Left lobe of liver (tissue), 2 donors: ENCODE data around the gene CYP4F2. TPM values are rescaled to one million over a fixed set of nuclear protein-coding genes. Genes with fewer than 3 reads are reported as not detected.
"Not testable (repeated sequence)": the region's sequence is repeated elsewhere in the genome, so short reads cannot be mapped to it uniquely, and the experiment has no call there.

Experiments used
- ATAC-seq: fragments of 200-7000 bp; cut with Tn5 transposase; one replicate; pipeline ENCODE4 v1.9.1; 2020; ENCODE audit warnings: mild to moderate bottlenecking, moderate library complexity
- DNase-seq: peaks from one replicate; pipeline ENCODE4 v3.0.0-alpha.2; 2020; ENCODE audit warnings: low spot score
- total RNA-seq: library from RNA; stranded (reverse); gene quantifications from one replicate; pipeline ENCODE4 v1.2.1, GENCODE V29; 2021
- donor health status: DM: no; HTN: no; CAD: no; lungs with moderate emphysema.
- donor health status: DM: no; HTN: yes; CAD: no.

The CYP4F2 gene
- total RNA-seq, 1 donor from 2014 or later, result 228 TPM

- ATAC-seq (no peak), DNase-seq (no peak)
Measured at GRCh38 chr19:15862444-15862843, 35.4 kb downstream of the CYP4F2 start.

GRCh38 chr19:15860522-15860921 lies 37.4 kb downstream of the CYP4F2 start:
- no peak for DNase-seq
- no peak for ATAC-seq

- ATAC-seq, result no peak
- no peak for DNase-seq
Measured at GRCh38 chr19:15859187-15859586, 38.7 kb downstream of the CYP4F2 start.

DNA sequence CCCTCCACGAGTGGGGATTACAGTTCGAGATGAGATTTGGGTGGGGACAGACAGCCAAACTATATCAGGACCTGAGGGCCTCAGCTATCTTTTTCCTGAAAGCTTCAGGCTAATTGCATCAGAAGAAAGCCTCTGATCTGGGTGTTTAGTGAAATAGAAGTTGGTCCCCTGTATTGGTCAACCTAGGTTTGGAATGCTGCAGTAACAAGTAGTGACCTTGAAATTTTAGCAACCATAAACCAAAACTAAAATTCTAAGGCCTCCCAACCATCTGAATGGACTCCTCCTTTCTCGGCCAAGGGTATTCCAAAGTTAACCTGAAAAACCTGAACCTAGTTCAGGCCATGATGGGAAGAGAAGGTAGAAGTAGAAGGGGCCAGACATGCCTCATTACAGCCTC lies 47.5 kb downstream of the CYP4F2 start:
- ATAC-seq, result no peak

DNA sequence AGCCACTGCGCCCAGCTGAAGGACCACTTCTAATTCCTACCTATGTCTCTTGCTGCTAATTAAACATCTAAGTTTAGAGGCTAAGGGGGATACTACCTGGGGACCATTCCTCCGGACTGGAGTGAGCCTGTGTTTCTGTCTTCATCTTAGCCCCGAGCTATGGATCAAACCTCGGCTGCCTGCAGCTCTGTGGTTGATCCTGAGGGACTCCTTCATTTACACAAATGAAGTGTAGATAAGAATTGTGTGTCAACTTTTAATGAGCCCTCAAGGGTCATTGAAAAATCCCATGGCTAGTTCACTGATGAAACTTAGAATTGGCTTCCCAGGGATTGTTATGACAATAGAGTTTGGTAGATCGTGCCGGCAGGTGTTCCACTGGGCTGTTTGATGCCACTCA lies 51.0 kb downstream of the CYP4F2 start:
- ATAC-seq (no peak), DNase-seq (no peak)

More for the DNA sequence above, 47.5 kb downstream of the CYP4F2 start:
- DNase-seq, result no peak

- peak; percentile 66 for DNase-seq
- peak; percentile 79 for ATAC-seq
Measured at GRCh38 chr19:15843894-15844222, 54.0 kb downstream of the CYP4F2 start.

DNA sequence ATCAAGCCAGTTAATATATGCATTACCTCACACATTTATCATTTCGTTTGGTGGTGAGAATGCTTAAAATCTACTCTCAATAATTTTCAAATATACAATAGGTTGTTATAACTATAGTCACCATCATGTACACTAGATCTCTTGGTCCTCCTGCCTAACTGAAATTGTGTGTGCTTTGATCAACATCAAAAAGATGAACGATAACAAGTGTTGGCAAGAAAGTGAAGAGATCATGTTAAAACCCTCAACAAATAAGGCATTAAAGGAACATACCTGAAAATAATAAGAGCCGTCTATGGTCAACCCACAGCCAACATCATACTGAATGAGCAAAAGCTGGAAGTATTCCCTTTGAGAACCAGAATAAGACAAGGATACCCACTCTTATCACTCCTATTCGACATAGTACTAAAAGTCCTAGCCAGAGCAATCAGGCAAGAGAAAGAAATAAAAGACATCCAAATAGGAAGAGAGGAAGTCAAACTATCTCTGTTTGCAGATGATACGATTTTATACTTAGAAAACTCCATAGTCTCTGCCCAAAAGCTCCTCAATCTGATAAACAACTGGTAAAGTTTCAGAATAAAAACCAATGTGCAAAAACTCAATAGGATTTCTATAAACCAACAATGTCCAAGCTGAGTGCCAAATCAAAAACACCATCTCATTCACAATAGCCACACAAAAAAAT lies 54.5 kb downstream of the CYP4F2 start:
- no peak for ATAC-seq
- DNase-seq, result no peak

GRCh38 chr19:15841875-15842569 lies 55.9 kb downstream of the CYP4F2 start:
- DNase-seq (no peak), ATAC-seq (no peak)

- ATAC-seq, result no peak
- no peak for DNase-seq
Measured at GRCh38 chr19:15840833-15841232, 57.0 kb downstream of the CYP4F2 start.

DNA sequence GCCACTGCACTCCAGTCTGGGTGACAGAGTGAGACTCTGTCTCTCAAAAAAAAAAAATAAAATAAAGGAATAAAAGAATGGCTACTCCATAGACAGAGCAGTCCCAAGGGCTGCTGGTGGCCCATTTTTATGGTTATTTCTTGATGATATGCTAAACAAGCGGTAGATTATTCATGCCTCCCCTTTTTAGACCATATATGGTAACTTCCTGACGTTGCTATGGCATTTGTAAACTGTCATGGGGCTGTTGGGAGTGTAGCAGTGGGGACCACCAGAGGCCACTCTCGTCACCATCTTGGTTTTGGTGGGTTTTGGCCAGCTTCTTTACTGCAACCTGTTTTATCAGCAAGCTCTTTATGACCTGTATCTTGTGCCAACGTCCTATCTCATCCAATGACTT lies 58.0 kb downstream of the CYP4F2 start:
- ATAC-seq, DNase-seq: not testable (repeated sequence)

GRCh38 chr19:15838351-15838750 lies 59.5 kb downstream of the CYP4F2 start:
- no peak for DNase-seq
- no peak for ATAC-seq

- peak; percentile 51 for ATAC-seq
- DNase-seq, result peak; percentile 82
Measured at GRCh38 chr19:15837221-15837731, 60.6 kb downstream of the CYP4F2 start.

DNA sequence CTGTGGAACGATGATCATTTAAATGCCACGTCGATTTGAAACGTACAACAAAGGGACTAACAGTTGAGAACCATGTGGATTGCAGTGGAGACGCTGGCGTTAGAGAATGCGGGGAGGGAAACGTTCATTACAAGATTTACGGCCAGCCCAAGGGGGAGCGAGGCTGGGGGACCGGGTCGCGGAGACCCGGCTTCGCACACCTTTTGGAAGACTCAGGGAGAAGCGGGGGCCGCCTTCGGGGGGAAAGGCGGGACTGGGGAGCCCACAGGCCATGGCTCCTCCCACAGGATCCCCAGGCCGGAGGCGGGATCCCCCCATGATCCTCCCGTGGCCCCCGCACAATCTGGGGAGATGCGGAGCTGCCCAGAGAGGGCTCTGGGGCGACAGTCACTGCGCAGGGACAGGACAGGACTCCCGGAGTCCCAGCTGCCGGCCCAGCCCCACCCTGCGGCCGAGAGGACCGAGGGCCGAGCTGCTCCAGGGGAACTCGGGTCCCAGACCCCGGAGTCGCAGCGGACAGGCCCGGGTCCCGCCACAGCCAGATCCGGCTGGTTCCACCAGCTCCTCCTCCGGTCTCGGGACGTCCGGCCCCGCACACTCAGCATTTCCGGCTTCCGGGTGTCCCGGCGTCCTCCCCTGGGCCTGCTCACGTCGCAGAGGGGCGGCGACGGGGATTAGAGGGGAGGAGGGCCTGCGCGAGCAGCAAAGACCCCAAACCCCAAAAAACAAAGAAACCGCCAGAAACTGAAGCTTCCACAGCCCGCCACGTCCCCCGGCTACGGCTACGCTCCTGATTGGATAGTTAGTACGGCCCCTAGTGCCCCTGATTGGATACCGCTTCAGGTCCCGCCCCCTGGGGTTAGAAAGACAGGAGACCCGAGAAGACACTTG lies 61.3 kb downstream of the CYP4F2 start:
- ATAC-seq, result peak; percentile 97
- peak; percentile 98 for DNase-seq

DNA sequence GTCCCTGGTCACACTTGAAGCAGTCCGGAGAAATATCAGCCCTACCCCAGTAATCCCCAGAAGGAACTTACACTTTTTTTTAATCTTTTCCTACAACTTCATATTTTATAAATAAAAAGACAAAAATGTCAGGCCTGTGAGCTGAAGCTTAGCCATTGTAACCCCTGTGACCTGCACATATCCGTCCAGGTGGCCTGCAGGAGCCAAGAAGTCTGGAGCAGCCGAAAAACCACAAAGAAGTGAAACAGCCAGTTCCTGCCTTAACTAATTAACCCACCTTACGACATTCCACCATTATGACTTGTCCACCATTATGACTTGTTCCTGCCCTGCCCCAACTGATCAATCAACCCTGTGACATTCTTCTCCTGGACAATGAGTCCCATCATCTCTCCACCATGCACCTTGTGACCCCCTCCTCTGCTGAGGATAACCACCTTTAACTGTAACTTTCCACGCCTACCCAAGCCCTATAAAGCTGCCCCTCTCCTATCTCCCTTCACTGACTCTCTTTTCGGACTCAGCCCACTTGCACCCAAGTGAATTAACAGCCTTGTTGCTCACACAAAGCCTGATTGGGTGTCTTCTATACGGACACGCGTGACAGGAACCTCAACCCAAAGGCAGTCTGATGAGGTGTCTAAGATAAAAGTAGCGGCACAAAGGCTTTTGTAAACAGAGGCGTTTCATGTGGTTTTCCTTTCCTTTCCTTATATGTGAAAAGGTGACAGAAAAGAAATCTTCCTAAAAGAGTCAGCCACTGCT lies 62.1 kb downstream of the CYP4F2 start:
- not testable (repeated sequence) for DNase-seq, ATAC-seq

GRCh38 chr19:15834232-15834631 lies 63.6 kb downstream of the CYP4F2 start:
- ATAC-seq, DNase-seq: not testable (repeated sequence)

DNA sequence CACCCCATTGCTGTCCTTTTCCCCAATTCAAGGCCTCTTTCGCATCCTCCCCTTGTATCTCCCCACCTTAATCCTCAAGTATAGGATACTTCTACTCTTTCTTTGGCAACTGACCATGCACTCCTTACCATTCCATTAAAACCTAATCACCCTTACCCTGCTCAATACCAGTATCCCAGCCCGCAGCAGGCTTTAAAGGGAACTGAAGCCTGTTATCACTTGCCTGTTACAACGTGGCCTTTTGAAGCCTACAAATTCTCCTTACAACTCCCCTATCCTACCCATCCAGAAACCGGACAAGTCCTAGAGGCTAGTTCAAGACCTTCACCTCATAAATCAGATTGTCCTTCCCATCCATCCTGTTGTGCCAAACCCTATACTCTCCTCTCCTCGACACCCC lies 66.2 kb downstream of the CYP4F2 start:
- DNase-seq (no peak), ATAC-seq (no peak)

GRCh38 chr19:15829786-15830185 lies 68.1 kb downstream of the CYP4F2 start:
- no peak for ATAC-seq
- no peak for DNase-seq

DNA sequence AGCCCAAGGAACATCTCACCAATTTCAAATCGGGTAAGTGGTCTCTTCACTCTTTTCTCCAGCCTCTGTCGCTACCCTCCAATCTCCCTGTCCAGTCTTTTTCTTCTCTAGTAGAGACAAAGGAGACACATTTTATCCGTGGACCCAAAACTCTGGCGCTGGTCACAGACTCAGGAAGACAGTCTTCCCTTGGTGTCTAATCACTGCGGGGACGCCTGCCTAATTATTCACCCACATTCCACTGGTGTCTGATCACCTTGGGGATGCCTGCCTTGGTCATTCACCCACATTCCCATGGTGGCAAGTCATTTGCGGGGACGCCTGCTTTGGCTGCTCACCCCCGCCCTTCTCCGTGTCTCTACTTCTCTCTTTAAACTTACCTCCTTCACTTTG lies 68.6 kb downstream of the CYP4F2 start:
- no peak for ATAC-seq
- DNase-seq, result no peak

DNA sequence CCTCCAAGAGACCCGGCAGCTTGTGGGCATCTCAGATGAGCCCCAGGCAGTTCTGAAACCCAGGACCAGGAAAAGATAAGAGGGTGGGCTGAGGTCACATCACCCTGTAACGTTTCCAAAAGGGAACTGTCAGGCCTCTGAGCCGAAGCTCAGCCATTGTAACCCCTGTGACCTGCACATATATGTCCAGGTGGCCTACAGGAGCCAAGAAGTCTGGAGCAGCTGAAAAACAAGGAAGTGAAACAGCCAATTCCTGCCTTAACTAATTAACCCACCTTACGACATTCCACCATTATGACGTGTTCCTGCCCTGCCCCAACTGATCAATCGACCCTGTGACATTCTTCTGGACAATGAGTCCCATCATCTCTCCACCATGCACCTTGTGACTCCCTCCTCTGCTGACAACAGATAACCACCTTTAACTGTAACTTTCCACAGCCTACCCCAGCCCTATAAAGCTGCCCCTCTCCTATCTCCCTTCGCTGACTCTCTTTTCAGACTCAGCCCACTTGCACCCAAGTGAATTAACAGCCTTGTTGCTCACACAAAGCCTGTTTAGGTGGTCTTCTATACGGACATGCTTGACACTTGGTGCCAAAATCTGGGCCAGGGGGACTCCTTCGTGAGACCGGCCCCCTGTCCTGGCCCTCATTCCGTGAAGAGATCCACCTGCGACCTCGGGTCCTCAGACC lies 69.1 kb downstream of the CYP4F2 start:
- DNase-seq, ATAC-seq: not testable (repeated sequence)

- ATAC-seq, result no peak
Measured at GRCh38 chr19:15828121-15828610, 69.7 kb downstream of the CYP4F2 start.

More at GRCh38 chr19:15828121-15828610, 69.7 kb downstream of the CYP4F2 start:
- no peak for DNase-seq
